Endothelial cell (in vitro differentiated cells): ENCODE measurements around the gene MRPL36. TPM values are rescaled to one million over a fixed set of nuclear protein-coding genes. Genes with fewer than 3 reads are reported as not detected.

Experiments
- DNase-seq: peaks from one replicate; pipeline ENCODE4 v3.0.0; 2021; ENCODE audit warnings: low spot score
- H3K27ac Mint-ChIP-seq: one replicate; pipeline ENCODE4 v1.8.0; 2021; ENCODE audit warnings: mixed read lengths, inconsistent platforms; ENCODE audit not compliant: unreplicated experiment
- H3K27me3 Mint-ChIP-seq: one replicate; pipeline ENCODE4 v1.8.0; 2021; ENCODE audit warnings: mild to moderate bottlenecking, moderate library complexity, mixed read lengths, inconsistent platforms; ENCODE audit not compliant: unreplicated experiment
- H3K36me3 Mint-ChIP-seq: one replicate; pipeline ENCODE4 v1.8.0; 2021; ENCODE audit warnings: mild to moderate bottlenecking, low read depth, mixed read lengths, inconsistent platforms; ENCODE audit not compliant: unreplicated experiment
- H3K4me1 Mint-ChIP-seq: one replicate; pipeline ENCODE4 v1.8.0; 2021; ENCODE audit warnings: mild to moderate bottlenecking, mixed read lengths, inconsistent platforms; ENCODE audit not compliant: unreplicated experiment
- H3K4me3 Mint-ChIP-seq: one replicate; pipeline ENCODE4 v1.8.0; 2021; ENCODE audit warnings: mild to moderate bottlenecking, mixed read lengths, inconsistent platforms; ENCODE audit not compliant: unreplicated experiment
- H3K9me3 Mint-ChIP-seq: one replicate; pipeline ENCODE4 v1.8.0; 2021; ENCODE audit warnings: mixed read lengths, inconsistent platforms; ENCODE audit not compliant: unreplicated experiment
- total RNA-seq: library from RNA; stranded (reverse); fragmentation: NEBNext Ultra II Directional; extraction: Animal tissue kit (Norgen Biotek cat#: 25700); gene quantifications from one replicate; pipeline ENCODE4 v1.2.1, GENCODE V29; 2021; ENCODE audit not compliant: unreplicated experiment
- TF ChIP-seq, protein P1 (sequence below): fragments of 200-600 bp; sonication (generic); IDR thresholded peaks from one replicate; pipeline ENCODE4 v1.5.0; 2021; ENCODE audit warnings: antibody characterized with exemption; ENCODE audit not compliant: unreplicated experiment

The MRPL36 gene
- total RNA-seq, 1 donor from 2014 or later: 32.5 TPM

- TF ChIP-seq, protein P1, sequence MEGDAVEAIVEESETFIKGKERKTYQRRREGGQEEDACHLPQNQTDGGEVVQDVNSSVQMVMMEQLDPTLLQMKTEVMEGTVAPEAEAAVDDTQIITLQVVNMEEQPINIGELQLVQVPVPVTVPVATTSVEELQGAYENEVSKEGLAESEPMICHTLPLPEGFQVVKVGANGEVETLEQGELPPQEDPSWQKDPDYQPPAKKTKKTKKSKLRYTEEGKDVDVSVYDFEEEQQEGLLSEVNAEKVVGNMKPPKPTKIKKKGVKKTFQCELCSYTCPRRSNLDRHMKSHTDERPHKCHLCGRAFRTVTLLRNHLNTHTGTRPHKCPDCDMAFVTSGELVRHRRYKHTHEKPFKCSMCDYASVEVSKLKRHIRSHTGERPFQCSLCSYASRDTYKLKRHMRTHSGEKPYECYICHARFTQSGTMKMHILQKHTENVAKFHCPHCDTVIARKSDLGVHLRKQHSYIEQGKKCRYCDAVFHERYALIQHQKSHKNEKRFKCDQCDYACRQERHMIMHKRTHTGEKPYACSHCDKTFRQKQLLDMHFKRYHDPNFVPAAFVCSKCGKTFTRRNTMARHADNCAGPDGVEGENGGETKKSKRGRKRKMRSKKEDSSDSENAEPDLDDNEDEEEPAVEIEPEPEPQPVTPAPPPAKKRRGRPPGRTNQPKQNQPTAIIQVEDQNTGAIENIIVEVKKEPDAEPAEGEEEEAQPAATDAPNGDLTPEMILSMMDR: no peak
- DNase-seq: no peak
- peaks cover 46% of the 10 kb centered on the region for H3K36me3 Mint-ChIP-seq
- no peaks in the 10 kb centered on the region for H3K4me1 Mint-ChIP-seq
- no peaks in the 10 kb centered on the region for H3K9me3 Mint-ChIP-seq
- no peak overlapping the region for H3K4me3 Mint-ChIP-seq
- H3K27ac Mint-ChIP-seq: no peak overlapping the region
- H3K27me3 Mint-ChIP-seq: peaks cover 8% of the 10 kb centered on the region
Observed at GRCh38 chr5:1814183-1815020, 14.8 kb upstream of the MRPL36 start.

GRCh38 chr5:1810581-1811101 lies 11.0 kb upstream of the MRPL36 start:
- no peak for DNase-seq
- Mint-ChIP-seq H3K9me3 (no peaks in the 10 kb centered on the region), H3K4me1 (no peaks in the 10 kb centered on the region), H3K27ac (no peak overlapping the region), H3K36me3 (peaks cover 41% of the 10 kb centered on the region), H3K27me3 (no peaks in the 10 kb centered on the region), H3K4me3 (no peak overlapping the region)
- TF ChIP-seq, protein P1: no peak

DNA sequence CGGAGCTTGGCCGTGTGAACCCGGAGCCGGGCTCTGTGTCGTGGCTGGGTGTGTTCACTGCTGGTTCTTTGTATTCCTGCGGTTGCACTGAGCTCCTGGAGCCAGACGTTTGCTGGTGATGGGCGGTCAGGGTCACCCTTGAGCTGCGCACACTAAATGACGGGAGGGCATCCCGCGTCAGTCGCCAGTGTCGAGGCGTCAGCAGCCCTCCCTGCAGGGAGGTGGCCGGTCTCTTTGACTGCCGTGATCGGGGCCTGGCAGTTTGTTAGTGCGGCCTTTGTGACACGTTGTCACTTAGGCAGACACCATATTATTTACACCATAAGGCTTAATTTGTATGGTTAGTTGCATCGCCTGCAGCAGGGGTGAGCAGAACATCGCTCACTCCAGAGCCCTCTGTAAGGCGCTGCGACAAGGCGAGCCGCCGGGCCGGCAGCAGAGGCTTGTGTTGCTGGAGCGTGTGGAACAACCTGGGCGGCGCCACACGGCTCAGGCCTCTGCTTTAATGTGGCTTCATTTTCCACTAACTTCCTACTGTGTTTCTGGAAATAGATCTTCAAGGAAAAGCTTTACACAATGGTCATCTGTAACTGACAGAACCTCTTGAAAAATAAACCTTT lies 9.9 kb upstream of the MRPL36 start:
- no peaks in the 10 kb centered on the region for H3K4me1 Mint-ChIP-seq
- TF ChIP-seq, protein P1: no peak
- no peak for DNase-seq
- no peak overlapping the region for H3K27ac Mint-ChIP-seq
- H3K36me3 Mint-ChIP-seq: peaks cover 35% of the 10 kb centered on the region
- no peaks in the 10 kb centered on the region for H3K9me3 Mint-ChIP-seq
- H3K4me3 Mint-ChIP-seq: no peak overlapping the region
- no peaks in the 10 kb centered on the region for H3K27me3 Mint-ChIP-seq

DNA sequence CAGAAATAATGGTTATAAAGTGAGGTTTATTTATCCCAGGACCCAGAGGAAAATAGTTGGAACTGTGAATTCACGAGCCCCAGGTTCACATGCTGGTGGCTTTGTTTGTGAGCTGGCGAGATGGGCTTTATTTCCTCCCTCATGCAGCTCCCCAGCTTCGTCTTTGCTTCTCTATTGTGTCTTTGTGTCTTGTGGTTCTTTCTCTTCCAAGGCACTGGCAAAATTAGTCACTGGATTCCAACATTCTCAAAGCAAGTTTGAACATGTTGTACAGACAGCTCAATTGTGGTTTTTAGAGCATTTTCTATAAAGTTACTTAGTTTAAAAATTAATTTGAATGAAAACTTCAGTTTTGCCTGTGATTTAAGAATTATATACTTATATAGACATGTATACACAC lies 8.8 kb upstream of the MRPL36 start:
- TF ChIP-seq, protein P1: no peak
- H3K27me3 Mint-ChIP-seq: no peaks in the 10 kb centered on the region
- H3K9me3 Mint-ChIP-seq: no peaks in the 10 kb centered on the region
- DNase-seq: no peak
- H3K4me3 Mint-ChIP-seq: no peak overlapping the region
- no peaks in the 10 kb centered on the region for H3K4me1 Mint-ChIP-seq
- no peak overlapping the region for H3K27ac Mint-ChIP-seq
- H3K36me3 Mint-ChIP-seq: peaks cover 37% of the 10 kb centered on the region
